Peyer's patch (tissue), 4 donors: Measurements from ENCODE around the gene PI4KA.

Experiments
- POLR2A ChIP-seq, 2 donors: fragments of 450-650 bp; IDR thresholded peaks; one replicate each; pipeline ENCODE4 v1.5.1; 2017; ENCODE audit warnings: antibody characterized with exemption in 2 of 2, mild to moderate bottlenecking in 2 of 2, moderate library complexity in 2 of 2
- TF ChIP-seq, protein P1 (sequence below), 6 experiments: fragments of 450-650 bp in 4 of 6; fragments of 200-600 bp in 2 of 6; sonication (generic) in 1 of 6; IDR thresholded peaks; one replicate each; pipeline ENCODE4 v1.5.1; 2017 to 2019; ENCODE audit warnings: antibody characterized with exemption in 6 of 6, mild to moderate bottlenecking in 3 of 6, moderate library complexity in 1 of 6

DNA sequence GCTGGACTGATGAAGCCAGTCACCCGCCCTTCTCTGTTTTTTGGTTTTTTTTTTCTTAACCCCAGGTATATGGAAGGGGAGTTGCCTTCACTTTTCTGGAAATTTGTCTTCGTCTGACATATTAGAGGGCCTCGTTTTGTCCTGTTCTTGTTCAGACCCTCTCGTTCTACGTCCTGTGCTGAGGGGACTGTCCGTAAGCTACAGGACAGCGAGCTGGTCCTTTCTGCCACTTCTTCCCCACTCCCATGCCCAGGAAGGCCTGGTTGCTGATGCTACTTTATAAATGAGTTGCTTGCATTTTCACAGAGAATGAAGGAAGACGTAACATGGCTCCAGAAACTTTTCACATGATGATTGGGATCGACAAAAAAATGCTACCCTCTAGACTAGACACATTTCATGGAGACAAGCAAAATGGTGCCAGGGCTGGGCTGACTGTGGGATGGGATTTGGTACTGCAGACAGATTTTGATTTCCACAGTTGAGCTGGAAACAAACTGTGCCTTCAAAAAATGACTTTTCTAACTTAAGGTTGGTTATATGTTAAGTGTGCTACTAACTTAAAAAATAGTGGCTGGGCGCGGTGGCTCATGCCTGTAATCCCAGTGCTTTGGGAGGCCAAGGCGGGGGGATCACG is 31.4 kb upstream of the PI4KA start:
- TF ChIP-seq, protein P1, sequence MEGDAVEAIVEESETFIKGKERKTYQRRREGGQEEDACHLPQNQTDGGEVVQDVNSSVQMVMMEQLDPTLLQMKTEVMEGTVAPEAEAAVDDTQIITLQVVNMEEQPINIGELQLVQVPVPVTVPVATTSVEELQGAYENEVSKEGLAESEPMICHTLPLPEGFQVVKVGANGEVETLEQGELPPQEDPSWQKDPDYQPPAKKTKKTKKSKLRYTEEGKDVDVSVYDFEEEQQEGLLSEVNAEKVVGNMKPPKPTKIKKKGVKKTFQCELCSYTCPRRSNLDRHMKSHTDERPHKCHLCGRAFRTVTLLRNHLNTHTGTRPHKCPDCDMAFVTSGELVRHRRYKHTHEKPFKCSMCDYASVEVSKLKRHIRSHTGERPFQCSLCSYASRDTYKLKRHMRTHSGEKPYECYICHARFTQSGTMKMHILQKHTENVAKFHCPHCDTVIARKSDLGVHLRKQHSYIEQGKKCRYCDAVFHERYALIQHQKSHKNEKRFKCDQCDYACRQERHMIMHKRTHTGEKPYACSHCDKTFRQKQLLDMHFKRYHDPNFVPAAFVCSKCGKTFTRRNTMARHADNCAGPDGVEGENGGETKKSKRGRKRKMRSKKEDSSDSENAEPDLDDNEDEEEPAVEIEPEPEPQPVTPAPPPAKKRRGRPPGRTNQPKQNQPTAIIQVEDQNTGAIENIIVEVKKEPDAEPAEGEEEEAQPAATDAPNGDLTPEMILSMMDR (IDR thresholded peaks at IDR 0.05) = no peak
- TF ChIP-seq POLR2A (IDR thresholded peaks at IDR 0.05) = no peak
